ENCODE results near the gene PTPRN2.
"Not testable (repeated sequence)": the region's sequence is repeated elsewhere in the genome, so short reads cannot be mapped to it uniquely, and the experiment has no call there.

The PTPRN2 gene

GRCh38 chr7:157928171-157928794 is 659.3 kb downstream of the PTPRN2 start:
- no peak for DNase-seq

DNA sequence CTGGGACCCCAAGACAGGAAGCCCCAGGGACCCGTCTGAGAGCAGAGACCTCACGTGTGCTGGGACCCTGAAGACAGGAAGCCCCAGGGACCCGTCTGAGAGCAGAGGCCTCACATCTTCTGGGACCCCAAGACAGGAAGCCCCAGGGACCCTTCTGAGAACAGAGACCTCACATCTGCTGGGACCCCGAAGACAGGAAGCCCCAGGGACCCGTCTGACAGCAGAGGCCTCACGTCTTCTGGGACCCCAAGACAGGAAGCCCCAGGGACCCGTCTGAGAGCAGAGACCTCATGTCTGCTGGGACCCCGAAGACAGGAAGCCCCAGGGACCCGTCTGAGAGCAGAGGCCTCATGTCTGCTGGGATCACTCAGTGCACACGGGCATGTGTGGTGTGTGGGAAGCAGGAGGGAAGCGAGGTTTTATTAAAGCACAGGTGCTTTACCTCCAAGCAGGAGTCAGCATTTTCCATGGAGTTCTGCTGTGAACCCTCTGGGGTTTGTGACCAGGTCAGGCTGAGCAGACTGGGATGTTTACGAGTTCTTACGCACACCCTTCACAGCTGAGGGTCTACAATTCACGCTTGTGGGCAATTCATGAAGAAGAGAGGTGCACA is 660.2 kb downstream of the PTPRN2 start:
- no peak for DNase-seq

DNA sequence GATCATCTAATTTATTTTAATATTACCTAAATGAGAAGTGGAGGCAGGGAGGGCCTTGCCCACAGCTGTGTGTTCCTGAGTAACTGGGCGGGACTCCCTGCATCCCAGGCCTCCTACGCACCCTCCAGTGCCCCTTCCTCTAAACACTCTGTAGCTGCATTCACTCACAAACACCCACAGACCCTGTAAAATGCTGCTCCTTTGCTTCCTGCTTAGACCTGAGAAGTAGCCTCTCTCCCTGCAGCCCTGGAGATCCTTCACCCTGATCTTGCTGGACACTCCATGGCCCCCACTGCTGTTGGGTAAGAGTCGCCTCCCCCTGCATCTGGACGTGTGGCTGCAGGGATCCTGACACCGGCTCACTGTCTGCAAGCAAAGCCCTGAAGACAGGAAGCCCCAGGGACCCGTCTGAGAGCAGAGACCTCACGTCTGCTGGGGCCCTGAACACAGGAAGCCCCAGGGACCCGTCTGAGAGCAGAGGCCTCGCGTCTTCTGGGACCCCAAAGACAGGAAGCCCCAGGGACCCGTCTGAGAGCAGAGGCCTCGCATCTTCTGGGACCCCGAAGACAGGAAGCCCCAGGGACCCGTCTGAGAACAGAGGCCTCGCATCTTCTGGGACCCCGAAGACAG is 661.0 kb downstream of the PTPRN2 start:
- DNase-seq = no peak

DNA sequence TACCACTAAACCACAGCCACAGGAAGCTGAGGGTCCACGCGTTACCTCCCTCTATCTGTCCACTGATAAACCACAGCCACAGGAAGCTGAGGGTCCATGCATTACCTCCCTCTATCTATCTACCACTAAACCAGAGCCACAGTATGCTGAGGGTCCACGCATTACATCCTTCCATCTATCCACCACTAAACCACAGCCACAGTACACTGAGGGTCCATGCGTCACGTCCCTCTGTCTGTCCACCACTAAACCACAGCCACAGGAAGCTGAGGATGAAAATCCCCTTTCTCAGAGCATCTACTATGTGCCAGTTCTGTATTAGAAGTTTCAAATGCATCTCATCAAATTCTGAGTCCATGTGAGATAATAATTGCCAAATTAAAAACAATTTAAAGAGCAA is 661.5 kb downstream of the PTPRN2 start:
- no peak for DNase-seq

DNA sequence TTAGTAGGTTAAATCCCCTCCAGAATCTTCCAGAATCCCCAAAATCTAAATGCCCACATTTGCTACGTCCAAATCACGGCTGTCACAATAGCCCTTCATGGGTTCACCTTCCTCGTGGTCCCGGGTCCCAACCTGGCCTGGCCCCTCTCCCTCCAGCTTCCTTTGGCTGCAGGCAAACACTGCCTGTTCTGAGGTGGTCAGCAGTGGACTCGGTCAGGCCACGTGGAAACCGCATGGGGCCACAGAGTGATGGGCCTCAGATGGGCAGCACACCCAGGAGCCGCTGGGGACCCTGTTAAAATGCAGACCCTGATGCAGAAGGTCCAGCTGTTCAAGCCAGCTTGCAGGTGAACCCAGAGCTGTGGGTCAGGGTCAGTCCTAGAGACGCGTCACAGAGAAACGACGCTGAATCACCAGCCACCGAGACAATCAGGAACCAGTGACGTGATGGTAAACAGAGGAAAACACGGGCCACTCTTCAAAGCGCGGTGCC is 662.2 kb downstream of the PTPRN2 start:
- no peak for DNase-seq

DNA sequence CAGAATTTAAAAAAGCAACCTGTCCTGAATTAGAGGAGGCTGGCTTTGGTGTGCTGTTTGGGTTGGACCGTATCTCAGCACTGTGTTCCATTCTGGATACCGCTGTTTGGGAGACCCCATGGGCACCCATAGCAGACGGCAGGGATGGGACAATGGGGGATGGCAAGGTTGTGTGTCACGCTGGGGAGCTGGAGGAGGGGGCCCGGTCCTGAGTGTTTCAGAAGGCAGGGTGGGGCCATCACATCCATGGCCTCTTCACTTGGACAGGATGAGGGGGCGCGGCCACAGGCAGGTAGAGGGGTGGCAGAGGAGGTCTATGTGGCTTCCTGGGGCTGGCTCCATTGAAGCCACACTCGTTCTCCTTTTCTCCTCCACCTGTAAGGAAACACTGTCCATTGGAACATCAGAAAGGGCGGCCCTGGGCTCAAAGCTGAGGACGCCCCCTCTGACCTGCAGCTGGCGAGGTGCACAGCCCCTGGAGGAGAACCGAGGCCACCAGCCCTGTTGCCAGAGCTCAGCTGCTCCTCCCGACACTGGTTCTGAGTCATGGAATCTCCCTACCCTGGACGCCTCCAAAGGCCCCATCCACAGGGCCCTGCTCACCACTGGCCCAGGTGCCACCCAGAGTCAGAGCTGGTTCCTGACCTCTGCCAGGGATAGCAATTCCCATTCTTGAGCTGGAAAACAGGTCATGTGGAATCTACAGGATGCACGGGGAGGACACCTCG is 663.6 kb downstream of the PTPRN2 start:
- no peak for DNase-seq

DNA sequence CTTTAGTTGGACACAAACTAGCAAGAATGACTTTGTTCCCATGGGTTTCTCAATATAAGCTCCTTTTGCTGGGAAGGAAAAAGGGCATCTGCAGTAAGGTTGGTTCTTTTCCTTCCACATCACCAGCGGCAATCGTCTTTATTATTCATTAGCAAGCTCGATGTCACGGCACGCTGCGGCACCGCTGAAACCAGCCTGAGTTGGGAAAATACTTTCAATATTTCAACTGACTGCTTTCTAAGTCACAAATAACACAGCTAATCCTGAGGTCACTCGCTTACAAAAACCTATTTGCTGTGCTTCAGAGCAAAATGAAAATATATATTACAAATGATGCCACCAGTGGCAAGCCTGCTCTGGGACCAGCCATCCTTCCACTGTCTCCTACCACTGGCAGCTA is 665.0 kb downstream of the PTPRN2 start:
- DNase-seq = no peak

GRCh38 chr7:157918326-157919080 is 669.1 kb downstream of the PTPRN2 start:
- DNase-seq = no peak

DNA sequence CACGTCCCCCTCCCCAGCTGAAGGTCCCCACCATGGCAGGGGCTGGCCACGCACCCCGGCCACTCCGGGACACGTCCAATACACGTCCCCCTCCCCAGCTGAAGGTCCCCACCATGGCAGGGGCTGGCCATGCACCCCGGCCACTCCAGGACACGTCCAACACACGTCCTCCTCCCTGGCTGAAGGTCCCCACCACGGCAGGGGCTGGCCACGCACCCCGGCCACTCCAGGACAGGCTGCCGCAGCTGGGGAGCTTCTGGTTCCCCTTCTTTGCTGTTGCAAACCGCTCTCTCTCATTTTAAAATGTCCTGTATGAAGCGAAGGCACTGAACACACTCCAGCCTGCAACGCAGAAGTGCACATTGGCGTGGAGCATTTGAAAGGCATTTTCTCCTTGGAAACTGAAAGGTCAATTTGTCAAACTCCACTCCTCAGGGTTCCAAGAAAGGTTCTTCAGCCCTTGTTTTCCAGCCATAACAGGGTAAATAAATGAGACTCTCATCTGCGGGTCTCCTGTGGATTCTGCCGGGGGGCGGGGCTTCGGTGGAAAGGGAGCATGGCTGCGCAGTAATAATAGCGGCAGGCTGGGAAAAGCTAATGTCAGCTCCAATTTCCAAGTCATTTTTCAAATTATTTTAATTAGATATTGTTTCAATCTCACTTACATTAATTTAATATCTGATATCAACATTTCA is 670.5 kb downstream of the PTPRN2 start:
- DNase-seq = no peak

- DNase-seq = no peak
Measured at GRCh38 chr7:157910446-157910845, 677.2 kb downstream of the PTPRN2 start.

DNA sequence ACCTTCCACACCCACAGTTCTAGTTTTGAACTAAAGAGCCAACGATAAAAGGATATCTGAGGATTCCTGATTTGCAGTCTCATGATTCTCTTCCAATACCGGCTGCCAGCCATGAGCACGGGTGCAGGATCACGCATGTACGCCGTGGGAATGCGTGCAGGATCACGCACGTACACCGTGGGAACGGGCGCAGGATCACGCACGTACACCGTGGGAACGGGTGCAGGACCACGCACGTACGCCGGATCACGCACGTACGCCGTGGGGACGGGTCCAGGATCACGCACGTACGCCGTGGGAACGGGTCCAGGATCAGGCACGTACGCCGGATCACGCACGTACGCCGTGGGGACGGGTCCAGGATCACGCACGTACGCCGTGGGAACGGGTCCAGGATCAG is 677.6 kb downstream of the PTPRN2 start:
- not testable (repeated sequence) for DNase-seq

GRCh38 chr7:157909370-157909769 is 678.3 kb downstream of the PTPRN2 start:
- DNase-seq = no peak

DNA sequence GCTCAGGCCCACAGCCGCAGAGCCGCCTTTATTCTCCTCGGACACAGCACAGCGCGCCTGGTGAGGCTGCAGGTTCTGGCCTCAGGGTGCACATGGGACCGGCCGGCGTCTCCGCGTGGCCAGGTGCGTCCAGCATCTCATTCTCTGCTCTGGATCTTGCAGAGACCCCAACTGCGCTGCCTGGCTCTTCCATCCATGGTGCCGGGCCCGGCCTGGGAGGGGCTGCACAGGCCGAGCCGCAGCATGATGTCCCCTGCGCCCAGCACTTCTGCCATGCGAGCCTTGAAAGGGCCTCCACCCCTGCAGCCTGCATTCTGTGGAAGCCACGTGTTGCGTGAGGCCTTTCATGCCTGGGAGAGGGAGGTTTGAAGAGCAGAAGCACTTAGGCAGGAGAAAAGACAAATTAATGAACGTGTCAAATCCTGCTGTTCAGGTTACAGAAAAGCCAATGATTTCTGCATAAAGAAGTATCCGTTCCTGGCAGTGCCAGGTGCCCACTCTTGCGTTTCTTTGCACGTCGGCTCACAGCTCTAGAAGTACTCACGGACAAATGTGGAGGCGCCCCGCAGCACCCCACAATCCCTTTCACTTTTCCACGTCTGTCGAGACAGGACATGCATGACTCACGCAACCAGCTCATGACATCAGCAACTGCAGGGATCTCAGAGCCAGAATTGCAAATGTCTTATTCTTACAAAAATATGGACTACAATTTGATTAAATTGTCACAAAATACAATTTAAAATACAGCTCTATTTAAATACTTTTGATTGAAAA is 679.4 kb downstream of the PTPRN2 start:
- DNase-seq = no peak

- DNase-seq = no peak
Measured at GRCh38 chr7:157907091-157907490, 680.5 kb downstream of the PTPRN2 start.

- DNase-seq = no peak
Measured at GRCh38 chr7:157906583-157906982, 681.0 kb downstream of the PTPRN2 start.

DNA sequence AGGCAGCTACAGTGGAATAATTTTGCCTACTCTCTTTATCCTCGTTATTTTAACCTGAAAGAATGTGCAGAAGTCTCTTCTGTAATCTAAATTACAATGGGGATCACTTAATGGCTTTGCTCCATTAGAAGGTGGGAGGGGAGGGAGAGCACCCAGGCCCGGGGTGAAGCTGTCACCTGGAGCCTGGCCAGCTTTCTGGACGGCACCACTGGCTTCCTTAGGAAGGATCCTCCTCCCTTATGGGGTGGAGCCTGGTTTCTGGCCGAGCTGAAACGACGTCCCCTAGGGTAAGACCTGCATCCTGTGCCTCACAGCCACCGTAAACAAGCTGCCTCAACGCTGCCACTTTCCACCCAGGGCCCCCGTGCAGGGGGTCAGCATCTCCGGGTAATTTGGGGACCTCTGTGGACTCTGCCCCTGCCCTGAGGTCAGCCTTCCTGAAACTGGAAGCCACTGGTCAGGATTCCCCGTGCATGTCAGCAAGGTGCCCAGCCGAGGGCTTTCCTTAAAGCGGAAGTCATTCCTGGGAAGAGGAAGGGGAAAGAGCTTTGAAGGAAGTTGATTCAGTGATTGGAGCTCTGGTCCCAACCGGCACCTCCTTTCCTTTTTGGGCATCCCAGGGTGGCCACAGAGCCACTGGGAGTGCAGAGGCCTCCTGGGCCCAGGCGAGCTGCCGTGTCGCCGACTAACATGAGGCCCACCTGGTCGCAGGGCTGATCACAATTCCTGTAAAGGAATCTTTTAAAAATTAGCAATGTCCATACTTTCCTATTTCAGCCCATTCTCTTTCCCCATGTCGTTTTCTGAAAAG is 681.8 kb downstream of the PTPRN2 start:
- DNase-seq = no peak

- DNase-seq = no peak
Measured at GRCh38 chr7:157904866-157905570, 682.6 kb downstream of the PTPRN2 start.

DNA sequence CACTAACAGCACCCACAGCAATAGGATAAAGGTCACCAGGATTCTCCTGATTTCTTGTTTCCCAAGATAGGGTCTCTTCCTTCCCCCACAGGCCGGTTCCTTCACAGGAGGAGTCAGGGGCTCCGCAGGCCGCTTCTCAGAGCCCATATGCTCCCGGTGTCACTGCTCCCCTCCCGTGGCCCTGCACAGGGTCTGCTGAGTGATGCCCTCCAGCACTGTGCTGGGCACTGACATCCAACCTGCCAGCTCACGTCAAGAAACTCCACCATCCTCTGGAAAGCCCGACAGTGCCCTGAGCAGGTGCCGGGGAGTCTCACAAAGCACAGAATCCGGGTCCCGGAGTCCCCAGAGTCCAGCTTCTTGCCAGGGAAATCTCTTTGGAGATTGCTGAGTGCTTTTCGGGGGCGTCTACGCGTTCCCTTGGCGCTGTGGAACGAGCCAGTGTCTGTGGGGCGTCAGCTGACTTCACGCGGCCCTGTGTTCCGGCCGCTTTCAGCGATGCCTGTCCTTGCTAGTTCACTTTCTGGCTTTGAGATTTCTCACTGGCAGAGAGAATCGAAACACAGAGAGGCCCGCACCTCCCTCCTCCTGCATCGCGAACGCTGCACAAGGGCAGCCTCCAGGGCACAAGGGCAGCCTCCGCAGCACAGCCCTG is 683.3 kb downstream of the PTPRN2 start:
- no peak for DNase-seq

DNA sequence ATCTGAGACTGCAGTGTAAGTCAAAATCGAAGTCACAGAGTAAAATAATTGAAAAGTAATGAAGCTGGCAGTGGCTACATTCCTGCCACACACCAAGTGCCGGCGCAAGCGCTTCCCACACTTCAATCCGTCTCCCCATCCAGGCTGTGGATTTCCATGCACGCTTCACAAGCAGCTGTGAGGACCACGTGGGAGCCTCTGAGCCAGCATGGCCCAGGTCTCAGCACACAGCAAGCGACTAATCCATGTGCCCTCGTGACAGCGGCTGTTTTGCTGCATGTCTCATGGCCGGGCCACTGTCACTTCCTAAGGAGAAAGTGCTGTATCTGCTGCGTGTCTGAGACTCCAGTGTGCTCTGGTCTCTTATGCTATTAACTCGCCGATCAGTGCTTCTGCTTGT is 683.9 kb downstream of the PTPRN2 start:
- DNase-seq = no peak
